ENCODE measurements around the gene CPSF6. TPM values are rescaled to one million over a fixed set of nuclear protein-coding genes. Genes with fewer than 3 reads are reported as not detected.

CPSF6 gene
- total RNA-seq, 6 experiments from 2014 or later = 54.1 to 66.1 (median 60.1) TPM

GRCh38 chr12:69239922-69240630, 707 bp downstream of the CPSF6 start:
- no peak for DNase-seq
- H3K4me1 Mint-ChIP-seq (ENCODE audit: low read depth) = peaks cover 32% of the 10 kb centered on the region
- no peaks in the 10 kb centered on the region for H3K27me3 Mint-ChIP-seq (ENCODE audit: insufficient read depth)
- no peaks in the 10 kb centered on the region for H3K9me3 Mint-ChIP-seq
- TF ChIP-seq CTCF (IDR thresholded peaks at IDR 0.05) = no peak
- peak overlapping the region; percentile 98 for H3K4me3 Mint-ChIP-seq
- H3K36me3 Mint-ChIP-seq (ENCODE audit: low read depth) = peaks cover 4% of the 10 kb centered on the region; the same call in 1 of the 2 replicates
- peak overlapping the region; percentile 96 for H3K27ac Mint-ChIP-seq

- Mint-ChIP-seq H3K4me1 (ENCODE audit: low read depth) (peaks cover 37% of the 10 kb centered on the region), H3K27me3 (ENCODE audit: insufficient read depth) (no peaks in the 10 kb centered on the region), H3K9me3 (no peaks in the 10 kb centered on the region), H3K36me3 (ENCODE audit: low read depth) (peaks cover 4% of the 10 kb centered on the region; the same call in 1 of the 2 replicates), H3K27ac (peak overlapping the region; percentile 96), H3K4me3 (peak overlapping the region; percentile 98)
- DNase-seq = no peak
- no peak for TF ChIP-seq CTCF (IDR thresholded peaks at IDR 0.05)
Measured at GRCh38 chr12:69240631-69240995, 1.2 kb downstream of the CPSF6 start.

GRCh38 chr12:69241438-69242092, 2.2 kb downstream of the CPSF6 start:
- H3K4me3 Mint-ChIP-seq = peak overlapping the region; percentile 98
- no peak for DNase-seq
- H3K9me3 Mint-ChIP-seq = no peaks in the 10 kb centered on the region
- peaks cover 4% of the 10 kb centered on the region; the same call in 1 of the 2 replicates for H3K36me3 Mint-ChIP-seq (ENCODE audit: low read depth)
- no peak overlapping the region for H3K27ac Mint-ChIP-seq
- no peaks in the 10 kb centered on the region for H3K27me3 Mint-ChIP-seq (ENCODE audit: insufficient read depth)
- peaks cover 43% of the 10 kb centered on the region for H3K4me1 Mint-ChIP-seq (ENCODE audit: low read depth)
- no peak for TF ChIP-seq CTCF (IDR thresholded peaks at IDR 0.05)

GRCh38 chr12:69243099-69244084, 4.0 kb downstream of the CPSF6 start:
- no peak overlapping the region for H3K27ac Mint-ChIP-seq
- no peak overlapping the region for H3K4me3 Mint-ChIP-seq
- H3K36me3 Mint-ChIP-seq (ENCODE audit: low read depth) = peaks cover 4% of the 10 kb centered on the region; the same call in 1 of the 2 replicates
- H3K27me3 Mint-ChIP-seq (ENCODE audit: insufficient read depth) = no peaks in the 10 kb centered on the region
- no peak for DNase-seq
- peaks cover 55% of the 10 kb centered on the region for H3K4me1 Mint-ChIP-seq (ENCODE audit: low read depth)
- H3K9me3 Mint-ChIP-seq = no peaks in the 10 kb centered on the region
- no peak for TF ChIP-seq CTCF (IDR thresholded peaks at IDR 0.05)

GRCh38 chr12:69247268-69248018, 8.1 kb downstream of the CPSF6 start:
- Mint-ChIP-seq H3K4me1 (ENCODE audit: low read depth) (peaks cover 61% of the 10 kb centered on the region), H3K36me3 (ENCODE audit: low read depth) (peaks cover 4% of the 10 kb centered on the region), H3K4me3 (no peak overlapping the region), H3K27ac (no peak overlapping the region), H3K9me3 (no peaks in the 10 kb centered on the region), H3K27me3 (ENCODE audit: insufficient read depth) (no peaks in the 10 kb centered on the region)
- no peak for DNase-seq
- no peak for TF ChIP-seq CTCF (IDR thresholded peaks at IDR 0.05)
